Caco-2 (cell line): ENCODE results near the gene RANBP10. TPM values are rescaled to one million over a fixed set of nuclear protein-coding genes. Genes with fewer than 3 reads are reported as not detected.

Experiments
- BruUV-seq: library from RNA; stranded (reverse); fragments of 400-500 nt; replicated peaks from 2 replicates; lab custom pipeline; 2021; lab: Mats Ljungman, UMichigan
- CTCF ChIA-PET: fragments of 300-600 bp; sonication (Branson Sonifier 250); formaldehyde crosslinking; loops from one replicate; lab custom pipeline; 2022; ENCODE audit warnings: antibody characterized with exemption; lab: Charles Lee
- POLR2A ChIA-PET: fragments of 300-600 bp; sonication (Branson Sonifier 250); formaldehyde crosslinking; loops from one replicate; lab custom pipeline; 2022; ENCODE audit warnings: antibody characterized with exemption; lab: Charles Lee
- DNase-seq, 2 experiments: peaks; one replicate each; pipeline versions ENCODE4 v3.0.0 to v3.0.0-alpha.2; 2020 to 2022
- H3K27me3 ChIP-seq: replicated peaks from 2 replicates; pipeline ENCODE4 v1.6.0; 2011; ENCODE audit warnings: low read length; ENCODE audit not compliant: control insufficient read depth, insufficient read depth
- H3K36me3 ChIP-seq: 2 replicates; pipeline ENCODE4 v1.5.1; 2011; ENCODE audit warnings: low read length; ENCODE audit not compliant: control insufficient read depth, insufficient read depth
- H3K4me1 ChIP-seq: fragments of 250-450 bp; sonication (Bioruptor Pico); 2 replicates; pipeline ENCODE4 v1.5.1; 2020; ENCODE audit warnings: mild to moderate bottlenecking
- H3K4me3 ChIP-seq: 2 replicates; pipeline ENCODE4 v1.5.1; 2011; ENCODE audit warnings: low read depth, mild to moderate bottlenecking, control low read depth, low read length
- H3K9me3 ChIP-seq: fragments of 250-450 bp; sonication (Bioruptor Pico); 2 replicates; pipeline ENCODE4 v1.5.1; 2020; ENCODE audit warnings: mild to moderate bottlenecking, moderate library complexity
- H3K27ac Mint-ChIP-seq: one replicate; pipeline ENCODE4 v1.8.0; 2022; ENCODE audit warnings: mixed read lengths; ENCODE audit not compliant: unreplicated experiment
- H3K27me3 Mint-ChIP-seq: one replicate; pipeline ENCODE4 v1.8.0; 2022; ENCODE audit warnings: mixed read lengths; ENCODE audit not compliant: insufficient read depth, unreplicated experiment
- H3K36me3 Mint-ChIP-seq: one replicate; pipeline ENCODE4 v1.8.0; 2022; ENCODE audit warnings: mild to moderate bottlenecking, mixed read lengths; ENCODE audit not compliant: insufficient read depth, unreplicated experiment
- H3K4me1 Mint-ChIP-seq: one replicate; pipeline ENCODE4 v1.8.0; 2022; ENCODE audit warnings: low read depth, mixed read lengths; ENCODE audit not compliant: unreplicated experiment
- H3K4me3 Mint-ChIP-seq: one replicate; pipeline ENCODE4 v1.8.0; 2022; ENCODE audit warnings: mild to moderate bottlenecking, moderate library complexity, mixed read lengths; ENCODE audit not compliant: unreplicated experiment
- H3K9me3 Mint-ChIP-seq: one replicate; pipeline ENCODE4 v1.8.0; 2022; ENCODE audit warnings: mixed read lengths; ENCODE audit not compliant: unreplicated experiment
- CTCF ChIP-seq, 2 experiments: fragments of 200-600 bp in 1 of 2; IDR thresholded peaks; 1 replicate in 1 of 2; 2 replicates in 1 of 2; pipeline versions ENCODE4 v1.5.1 to v1.8.0; 2011 to 2022; ENCODE audit warnings: antibody characterized with exemption in 1 of 2, control low read depth in 1 of 2, inconsistent platforms in 1 of 2, low read depth in 1 of 2, low read length in 1 of 2, mild to moderate bottlenecking in 1 of 2, moderate library complexity in 1 of 2; ENCODE audit not compliant: insufficient read depth in 1 of 2, severe bottlenecking in 1 of 2, unreplicated experiment in 1 of 2
- intact Hi-C: fragments of 100-400 bp; cut with micrococcal nuclease; formaldehyde crosslinking; loops from one replicate; pipeline ENCODE4 v1.10.0; 2022; ENCODE audit not compliant: unreplicated experiment
- total RNA-seq: library from RNA; stranded (reverse); gene quantifications from 2 replicates; pipeline ENCODE4 v1.2.3, GENCODE V29; 2022

The RANBP10 gene
- total RNA-seq, 1 experiment from 2014 or later: 21.8 TPM

GRCh38 chr16:67782567-67783352 lies 23.6 kb downstream of the RANBP10 start:
- Histone ChIP-seq H3K27me3 (no peaks in the 10 kb centered on the region), H3K36me3 (no peaks in the 10 kb centered on the region; the same call in 1 of the 2 replicates), H3K4me1 (no peaks in the 10 kb centered on the region), H3K9me3 (no peaks in the 10 kb centered on the region), H3K4me3 (no peak overlapping the region)
- no peak overlapping the region for H3K27ac Mint-ChIP-seq
- no peaks in the 10 kb centered on the region for H3K4me1 Mint-ChIP-seq
- DNase-seq: no peak
- no peaks in the 10 kb centered on the region for H3K9me3 Mint-ChIP-seq
- H3K4me3 Mint-ChIP-seq: no peak overlapping the region
- ChIA-PET CTCF (interaction anchor here (0.8 kb wide), 1 partner anchor 33 kb away, joined by 4 read pairs; no protein-coding TSS in a partner anchor), POLR2A (no interaction called here)
- H3K27me3 Mint-ChIP-seq: no peaks in the 10 kb centered on the region
- H3K36me3 Mint-ChIP-seq: peaks cover 9% of the 10 kb centered on the region
- TF ChIP-seq CTCF (IDR thresholded peaks at IDR 0.05; ENCODE audit: insufficient read depth in 1 of 2, low read depth in 1 of 2, low read length in 1 of 2, severe bottlenecking in 1 of 2, unreplicated experiment in 1 of 2): no peak
- BruUV-seq: no TSS peak
- intact Hi-C loops: no loop called here

GRCh38 chr16:67781565-67781921 lies 24.8 kb downstream of the RANBP10 start:
- POLR2A ChIA-PET: no interaction called here
- Mint-ChIP-seq H3K4me1 (no peaks in the 10 kb centered on the region), H3K27me3 (no peaks in the 10 kb centered on the region), H3K36me3 (peaks cover 9% of the 10 kb centered on the region), H3K9me3 (no peaks in the 10 kb centered on the region), H3K4me3 (no peak overlapping the region), H3K27ac (no peak overlapping the region)
- Histone ChIP-seq H3K27me3 (no peaks in the 10 kb centered on the region), H3K4me1 (no peaks in the 10 kb centered on the region), H3K4me3 (no peak overlapping the region), H3K36me3 (no peaks in the 10 kb centered on the region; the same call in 1 of the 2 replicates), H3K9me3 (no peaks in the 10 kb centered on the region)
- CTCF ChIA-PET: no interaction called here
- intact Hi-C loops: no loop called here
- DNase-seq: no peak
- no peak for TF ChIP-seq CTCF (IDR thresholded peaks at IDR 0.05; ENCODE audit: insufficient read depth in 1 of 2, low read depth in 1 of 2, low read length in 1 of 2, severe bottlenecking in 1 of 2, unreplicated experiment in 1 of 2)
- no TSS peak for BruUV-seq

- CTCF ChIA-PET: interaction anchor here (1.2 kb wide), 1 partner anchor 36 kb away, joined by 3 read pairs; no protein-coding TSS in a partner anchor
- POLR2A ChIA-PET: no interaction called here
- Histone ChIP-seq H3K27me3 (no peaks in the 10 kb centered on the region), H3K4me1 (no peaks in the 10 kb centered on the region), H3K4me3 (no peak overlapping the region), H3K36me3 (no peaks in the 10 kb centered on the region; the same call in 1 of the 2 replicates), H3K9me3 (no peaks in the 10 kb centered on the region)
- intact Hi-C loops: no loop called here
- Mint-ChIP-seq H3K4me1 (no peaks in the 10 kb centered on the region), H3K27me3 (no peaks in the 10 kb centered on the region), H3K36me3 (peaks cover 9% of the 10 kb centered on the region), H3K9me3 (no peaks in the 10 kb centered on the region), H3K27ac (no peak overlapping the region), H3K4me3 (no peak overlapping the region)
- no peak for DNase-seq
- no peak for TF ChIP-seq CTCF (IDR thresholded peaks at IDR 0.05; ENCODE audit: insufficient read depth in 1 of 2, low read depth in 1 of 2, low read length in 1 of 2, severe bottlenecking in 1 of 2, unreplicated experiment in 1 of 2)
- BruUV-seq: no TSS peak
Measured at GRCh38 chr16:67780847-67781564, 25.4 kb downstream of the RANBP10 start.
